IMR-90 (cell line): ENCODE measurements around the gene FCHSD2. TPM values are rescaled to one million over a fixed set of nuclear protein-coding genes. Genes with fewer than 3 reads are reported as not detected.
A peak's percentile ranks its signal among the peaks of the same experiment; 100 is the strongest.

Experiments
- ATAC-seq: fragments of 200-7000 bp; cut with Tn5 transposase; 2 replicates; pipeline ENCODE4 v1.9.1; 2020; ENCODE audit warnings: low read depth, mild to moderate bottlenecking, moderate library complexity
- BruUV-seq: library from RNA; stranded (reverse); fragments of 400-500 nt; replicated peaks from 2 replicates; lab custom pipeline; 2021; lab: Mats Ljungman, UMichigan
- CTCF ChIA-PET: fragments of 300-600 bp; formaldehyde crosslinking; extraction: SDS; loops from one replicate; lab custom pipeline; 2021; ENCODE audit warnings: antibody characterized with exemption; lab: Yijun Ruan, JAX
- POLR2A ChIA-PET: fragments of 300-600 bp; sonication (Branson Sonifier 250); formaldehyde crosslinking; loops from one replicate; lab custom pipeline; 2022; ENCODE audit warnings: antibody characterized with exemption; ENCODE audit not compliant: unreplicated experiment; lab: Charles Lee
- DNase-seq: peaks from one replicate; pipeline ENCODE4 v3.0.0; 2013
- H2AFZ ChIP-seq: replicated peaks from 2 replicates; pipeline ENCODE3; 2013; ENCODE audit warnings: low read length, mild to moderate bottlenecking; ENCODE audit not compliant: poor library complexity
- H2AK5ac ChIP-seq: 2 replicates; pipeline ENCODE4 v1.6.1; 2013; ENCODE audit warnings: low read depth, low read length, inconsistent platforms
- H2AK9ac ChIP-seq: replicated peaks from 2 replicates; pipeline ENCODE3; 2013; ENCODE audit warnings: mild to moderate bottlenecking, low read depth, low read length, moderate library complexity; ENCODE audit not compliant: poor library complexity
- H2BK120ac ChIP-seq: 2 replicates; pipeline ENCODE4 v1.6.1; 2013; ENCODE audit warnings: low read depth, low read length, inconsistent platforms
- H2BK15ac ChIP-seq: 3 replicates; pipeline ENCODE4 v1.6.1; 2013; ENCODE audit warnings: low read depth, low read length, inconsistent platforms
- H2BK20ac ChIP-seq: 2 replicates; pipeline ENCODE4 v1.6.1; 2013; ENCODE audit warnings: low read depth, mild to moderate bottlenecking, inconsistent platforms, low read length, moderate library complexity
- H2BK5ac ChIP-seq: 2 replicates; pipeline ENCODE4 v1.6.1; 2013; ENCODE audit warnings: mild to moderate bottlenecking, low read depth, low read length, inconsistent platforms; ENCODE audit not compliant: poor library complexity, severe bottlenecking
- H3K14ac ChIP-seq: replicated peaks from 2 replicates; pipeline ENCODE4 v1.6.1; 2013; ENCODE audit warnings: low read depth, low read length, inconsistent platforms
- H3K18ac ChIP-seq: 2 replicates; pipeline ENCODE4 v1.6.1; 2013; ENCODE audit warnings: low read depth, low read length, control low read depth
- H3K23ac ChIP-seq: 2 replicates; pipeline ENCODE4 v1.6.1; 2013; ENCODE audit warnings: low read depth, low read length, inconsistent platforms
- H3K27ac ChIP-seq: 2 replicates; pipeline ENCODE4 v1.5.1; 2013; ENCODE audit warnings: mild to moderate bottlenecking, control low read depth, low read length; ENCODE audit not compliant: insufficient read depth
- H3K27me3 ChIP-seq: 2 replicates; pipeline ENCODE4 v1.6.1; 2013; ENCODE audit warnings: low read length; ENCODE audit not compliant: control insufficient read depth, insufficient read depth
- H3K36me3 ChIP-seq: 2 replicates; pipeline ENCODE4 v1.6.1; 2013; ENCODE audit warnings: low read length, mixed read lengths; ENCODE audit not compliant: control insufficient read depth, insufficient read depth
- H3K4ac ChIP-seq: 2 replicates; pipeline ENCODE4 v1.6.1; 2013; ENCODE audit warnings: low read depth, low read length, inconsistent platforms
- H3K4me1 ChIP-seq: 2 replicates; pipeline ENCODE4 v1.6.1; 2013; ENCODE audit warnings: low read length, mixed read lengths; ENCODE audit not compliant: control insufficient read depth, insufficient read depth
- H3K4me2 ChIP-seq: 2 replicates; pipeline ENCODE4 v1.6.1; 2013; ENCODE audit warnings: low read depth, mild to moderate bottlenecking, control low read depth, low read length, moderate library complexity
- H3K4me3 ChIP-seq: 2 replicates; pipeline ENCODE4 v1.5.1; 2013; ENCODE audit warnings: low read depth, mild to moderate bottlenecking, control low read depth, low read length, moderate library complexity; ENCODE audit not compliant: insufficient read depth
- H3K56ac ChIP-seq: 2 replicates; pipeline ENCODE4 v1.6.1; 2013; ENCODE audit warnings: low read length, inconsistent platforms; ENCODE audit not compliant: insufficient read depth; ENCODE audit errors: extremely low read depth
- H3K79me1 ChIP-seq, 2 experiments: 2 replicates each; pipeline ENCODE4 v1.6.1; 2013; ENCODE audit warnings: low read length in 2 of 2, inconsistent platforms in 1 of 2, low read depth in 1 of 2
- H3K9ac ChIP-seq: 2 replicates; pipeline ENCODE4 v1.6.1; 2013; ENCODE audit warnings: low read depth, low read length, control low read depth
- H3K9me1 ChIP-seq: 2 replicates; pipeline ENCODE4 v1.6.1; 2013; ENCODE audit warnings: low read length, inconsistent platforms; ENCODE audit not compliant: insufficient read depth
- H3K9me3 ChIP-seq: 2 replicates; pipeline ENCODE4 v1.6.1; 2013; ENCODE audit warnings: low read length; ENCODE audit not compliant: control insufficient read depth, insufficient read depth
- H4K20me1 ChIP-seq: 2 replicates; pipeline ENCODE4 v1.6.1; 2013; ENCODE audit warnings: low read length, inconsistent platforms; ENCODE audit not compliant: insufficient read depth
- H4K5ac ChIP-seq: 2 replicates; pipeline ENCODE4 v1.6.1; 2013; ENCODE audit warnings: mild to moderate bottlenecking, low read depth, low read length, control low read depth
- H4K8ac ChIP-seq, 2 experiments: 2 replicates each; pipeline ENCODE4 v1.6.1; 2013; ENCODE audit warnings: low read depth in 2 of 2, low read length in 2 of 2, control low read depth in 1 of 2, inconsistent platforms in 1 of 2
- H4K91ac ChIP-seq: 2 replicates; pipeline ENCODE4 v1.6.1; 2013; ENCODE audit warnings: low read depth, low read length, inconsistent platforms; ENCODE audit not compliant: insufficient read depth
- BHLHE40 ChIP-seq: fragments of 150-350 bp; IDR thresholded peaks from 2 replicates; pipeline ENCODE4 v1.6.1; 2016; ENCODE audit warnings: mild to moderate bottlenecking, low read depth, low read length
- CEBPB ChIP-seq: IDR thresholded peaks from 2 replicates; pipeline ENCODE4 v1.6.1; 2012; ENCODE audit warnings: low read depth, low read length, improper control_type of control experiment
- MAZ ChIP-seq: IDR thresholded peaks from 2 replicates; pipeline ENCODE4 v1.6.1; 2012; ENCODE audit warnings: low read depth, mild to moderate bottlenecking, low read length, improper control_type of control experiment, moderate library complexity, borderline replicate concordance
- MXI1 ChIP-seq: IDR thresholded peaks from 2 replicates; pipeline ENCODE4 v1.6.1; 2012; ENCODE audit warnings: low read depth, mild to moderate bottlenecking, low read length, moderate library complexity, borderline replicate concordance
- RAD21 ChIP-seq: IDR thresholded peaks from 2 replicates; pipeline ENCODE4 v1.6.1; 2012; ENCODE audit warnings: low read length, improper control_type of control experiment
- SMC3 ChIP-seq: fragments of 150-350 bp; IDR thresholded peaks from 2 replicates; pipeline ENCODE4 v1.6.1; 2016; ENCODE audit warnings: low read depth, mild to moderate bottlenecking, antibody characterized with exemption, low read length, moderate library complexity
- WGBS, 2 experiments: methylation state at CpG; one replicate each; pipeline versions ENCODE4 v1.1.5 to v1.1.7; 2013; ENCODE audit warnings: missing lambda C conversion rate in 2 of 2; ENCODE audit not compliant: insufficient read length in 1 of 2; ENCODE audit errors: extremely low coverage in 2 of 2; 5-methylcytosine and 5-hydroxymethylcytosine counted together
- dilution Hi-C: fragments of 300-500 bp; cut with HindIII; formaldehyde crosslinking; loops from one replicate; pipeline ENCODE4 v1.14.3; 2018; ENCODE audit warnings: low sequenced_read_pairs; ENCODE audit not compliant: unreplicated experiment
- in situ Hi-C: fragments of 300-500 bp; cut with MboI; formaldehyde crosslinking; loops from 3 replicates; pipeline ENCODE4 v1.14.3; 2019; ENCODE audit warnings: low sequenced_read_pairs, inconsistent platforms, mixed read lengths
- intact Hi-C: fragments of 100-400 bp; cut with micrococcal nuclease; formaldehyde crosslinking; loops from 2 replicates; pipeline ENCODE4 v1.10.0; 2022
- polyA plus RNA-seq, 3 experiments: library from polyadenylated mRNA; depleted of rRNA; stranded (reverse); fragments of >200 nt; gene quantifications; 2 replicates each; pipeline ENCODE4 v1.2.3, GENCODE V29; 2012; ENCODE audit warnings: low replicate concordance in 1 of 3
- total RNA-seq: library from RNA; depleted of rRNA; stranded (reverse); fragments of >200 nt; gene quantifications from 2 replicates; pipeline ENCODE4 v1.2.3, GENCODE V29; 2012
- TF ChIP-seq, protein P1 (sequence below): conservative IDR thresholded peaks from 2 replicates; pipeline ENCODE4 v1.5.1; 2012; ENCODE audit warnings: mild to moderate bottlenecking, low read depth, low read length, improper control_type of control experiment
- TF ChIP-seq, protein P2 (sequence below): fragments of 150-350 bp; IDR thresholded peaks from 2 replicates; pipeline ENCODE4 v1.6.1; 2017; ENCODE audit warnings: mild to moderate bottlenecking, antibody characterized with exemption, low read length, low read depth

Gene FCHSD2
- total and polyA plus RNA-seq, 2 of the 4 experiments (the other 2 are of a cell fraction), result 5.9 to 18.7 TPM

DNA sequence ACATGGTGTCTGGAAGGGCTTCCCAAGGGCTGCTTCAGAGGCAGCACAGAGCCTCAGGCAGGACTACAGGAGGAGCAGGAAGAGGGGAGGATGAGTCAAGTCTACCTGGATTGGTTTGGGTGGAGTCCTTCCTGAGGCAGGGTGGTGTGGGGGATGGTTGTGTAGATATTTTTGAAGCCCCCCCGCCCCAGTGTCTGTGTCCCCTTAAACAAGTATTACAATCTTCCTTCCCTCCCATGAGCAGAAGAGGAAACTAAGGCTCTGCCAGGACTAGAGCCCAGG, 34.7 kb upstream of the FCHSD2 start:
- POLR2A ChIA-PET, result no interaction called here
- Histone ChIP-seq H2BK20ac (no peak overlapping the region), H3K27ac (no peak overlapping the region), H3K14ac (0 out of 2 replicates have a peak overlapping the region, but pooled peaks have one; percentile 11), H2AK5ac (peak overlapping the region; percentile 48; the same call in 1 of the 2 replicates), H3K9me1 (peaks cover 15% of the 10 kb centered on the region), H4K91ac (no peak overlapping the region), H2BK5ac (no peak overlapping the region), H3K4ac (no peak overlapping the region; the same call in 1 of the 2 replicates), H3K36me3 (no peaks in the 10 kb centered on the region), H3K23ac (no peak overlapping the region), H3K9me3 (no peaks in the 10 kb centered on the region), H4K5ac (no peak overlapping the region), H4K8ac (no peak overlapping the region), H2BK120ac (peak overlapping the region; percentile 40; the same call in 1 of the 2 replicates), H4K20me1 (no peaks in the 10 kb centered on the region), H2AK9ac (no peak overlapping the region), H3K9ac (no peak overlapping the region), H3K4me2 (no peak overlapping the region), H3K4me3 (no peak overlapping the region), H3K4me1 (peaks cover 5% of the 10 kb centered on the region), H2AFZ (no peak overlapping the region), H3K56ac (no peak overlapping the region), H2BK15ac (no peak overlapping the region; the same call in 2 of the 3 replicates), H3K18ac (no peak overlapping the region), H3K79me1 (no peaks in the 10 kb centered on the region), H3K27me3 (no peaks in the 10 kb centered on the region)
- ATAC-seq (no peak), DNase-seq (no peak)
- in situ Hi-C loops, result loop anchor here (5.0 kb wide), 2 partner anchors 345 to 455 kb away; no protein-coding TSS in a partner anchor
- dilution Hi-C loops, result no loop called here
- TF ChIP-seq BHLHE40 (no peak), CEBPB (no peak), SMC3 (no peak), MXI1 (no peak), RAD21 (no peak), MAZ (no peak)
- TF ChIP-seq, protein P1, sequence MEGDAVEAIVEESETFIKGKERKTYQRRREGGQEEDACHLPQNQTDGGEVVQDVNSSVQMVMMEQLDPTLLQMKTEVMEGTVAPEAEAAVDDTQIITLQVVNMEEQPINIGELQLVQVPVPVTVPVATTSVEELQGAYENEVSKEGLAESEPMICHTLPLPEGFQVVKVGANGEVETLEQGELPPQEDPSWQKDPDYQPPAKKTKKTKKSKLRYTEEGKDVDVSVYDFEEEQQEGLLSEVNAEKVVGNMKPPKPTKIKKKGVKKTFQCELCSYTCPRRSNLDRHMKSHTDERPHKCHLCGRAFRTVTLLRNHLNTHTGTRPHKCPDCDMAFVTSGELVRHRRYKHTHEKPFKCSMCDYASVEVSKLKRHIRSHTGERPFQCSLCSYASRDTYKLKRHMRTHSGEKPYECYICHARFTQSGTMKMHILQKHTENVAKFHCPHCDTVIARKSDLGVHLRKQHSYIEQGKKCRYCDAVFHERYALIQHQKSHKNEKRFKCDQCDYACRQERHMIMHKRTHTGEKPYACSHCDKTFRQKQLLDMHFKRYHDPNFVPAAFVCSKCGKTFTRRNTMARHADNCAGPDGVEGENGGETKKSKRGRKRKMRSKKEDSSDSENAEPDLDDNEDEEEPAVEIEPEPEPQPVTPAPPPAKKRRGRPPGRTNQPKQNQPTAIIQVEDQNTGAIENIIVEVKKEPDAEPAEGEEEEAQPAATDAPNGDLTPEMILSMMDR, result no peak
- TF ChIP-seq, protein P2, sequence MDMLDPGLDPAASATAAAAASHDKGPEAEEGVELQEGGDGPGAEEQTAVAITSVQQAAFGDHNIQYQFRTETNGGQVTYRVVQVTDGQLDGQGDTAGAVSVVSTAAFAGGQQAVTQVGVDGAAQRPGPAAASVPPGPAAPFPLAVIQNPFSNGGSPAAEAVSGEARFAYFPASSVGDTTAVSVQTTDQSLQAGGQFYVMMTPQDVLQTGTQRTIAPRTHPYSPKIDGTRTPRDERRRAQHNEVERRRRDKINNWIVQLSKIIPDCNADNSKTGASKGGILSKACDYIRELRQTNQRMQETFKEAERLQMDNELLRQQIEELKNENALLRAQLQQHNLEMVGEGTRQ, result no peak
- CTCF ChIA-PET, result interaction anchor here (1.4 to 2.7 kb wide), 4 partner anchors 344 to 452 kb away, joined by 5 to 19 read pairs (median 9); no protein-coding TSS in a partner anchor
- intact Hi-C loops, result no loop called here
- no CpG with 5 or more reads among the region's 1 CpG for WGBS, 2 experiments
- no TSS peak for BruUV-seq
